ENCODE data around the gene CSRNP3.

CSRNP3 gene

GRCh38 chr2:165686800-165687199 is 217.3 kb downstream of the CSRNP3 start:
- Histone ChIP-seq H3K27ac (ENCODE audit: low read depth, low read length) (no peak overlapping the region; the same call in 1 of the 2 replicates), H3K36me3 (ENCODE audit: insufficient read depth, low read length) (no peaks in the 10 kb centered on the region), H3K4me1 (ENCODE audit: insufficient read depth, low read length) (peaks cover 23% of the 10 kb centered on the region), H3K4me3 (ENCODE audit: low read length) (no peak overlapping the region), H3K27me3 (ENCODE audit: insufficient read depth, low read length) (no peaks in the 10 kb centered on the region), H3K9ac (ENCODE audit: low read depth, low read length) (no peak overlapping the region), H3K9me3 (ENCODE audit: insufficient read depth, low read depth, low read length) (no peaks in the 10 kb centered on the region)
- WGBS: 100% methylated on average over 2 of the region's 2 CpGs

DNA sequence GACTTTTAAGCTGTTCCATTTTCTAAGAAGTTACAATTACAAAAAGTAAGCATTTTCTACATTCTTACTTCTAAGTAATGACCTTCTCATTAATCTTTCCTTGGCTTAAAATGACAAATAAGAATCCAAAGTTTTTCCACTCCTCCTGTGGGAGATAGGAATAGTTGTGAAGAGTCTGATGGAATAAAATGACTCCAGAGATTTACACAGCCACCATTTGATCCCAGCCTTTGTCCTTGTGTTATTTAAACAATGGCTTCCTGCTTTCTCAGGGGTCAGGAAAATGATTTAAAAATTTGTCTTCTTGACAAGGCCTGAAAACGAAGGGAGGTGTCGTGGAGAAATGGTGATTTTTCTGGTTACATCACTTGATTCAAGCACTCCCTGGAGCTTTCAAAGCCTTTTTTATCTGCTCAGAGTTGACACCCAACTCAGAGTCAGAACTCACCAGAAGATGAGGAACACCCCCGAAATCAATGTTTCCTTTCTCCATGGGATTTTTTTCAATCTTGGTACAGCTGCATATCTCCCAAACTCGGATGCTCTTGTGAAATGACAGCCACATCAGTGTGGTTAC is 218.0 kb downstream of the CSRNP3 start:
- 87% methylated on average over 4 of the region's 4 CpGs for WGBS
- Histone ChIP-seq H3K9ac (ENCODE audit: low read depth, low read length) (no peak overlapping the region), H3K27me3 (ENCODE audit: insufficient read depth, low read length) (no peaks in the 10 kb centered on the region)

DNA sequence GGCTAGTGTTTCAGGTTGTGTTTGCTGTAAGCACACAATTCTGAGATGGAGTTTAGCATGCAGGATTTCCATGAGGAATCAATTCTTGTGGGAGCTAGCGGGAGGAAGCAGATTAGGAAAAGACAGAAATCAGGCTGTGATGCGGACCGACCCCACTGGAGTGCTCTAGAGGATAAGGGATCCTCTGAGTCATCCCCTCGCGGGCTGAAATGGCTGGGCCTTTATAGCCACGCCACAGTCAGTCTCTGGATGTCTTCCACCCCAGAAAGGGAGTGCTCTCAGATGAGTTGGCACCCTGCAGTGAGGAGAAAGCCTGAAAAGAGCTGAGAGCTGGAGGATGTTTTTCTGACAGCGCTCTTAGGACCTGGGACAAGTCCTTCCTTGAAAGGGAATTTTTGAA is 222.1 kb downstream of the CSRNP3 start:
- Histone ChIP-seq H3K9ac (ENCODE audit: low read depth, low read length) (no peak overlapping the region), H3K36me3 (ENCODE audit: insufficient read depth, low read length) (no peaks in the 10 kb centered on the region), H3K9me3 (ENCODE audit: insufficient read depth, low read depth, low read length) (no peaks in the 10 kb centered on the region), H3K27me3 (ENCODE audit: insufficient read depth, low read length) (no peaks in the 10 kb centered on the region), H3K4me1 (ENCODE audit: insufficient read depth, low read length) (peaks cover 21% of the 10 kb centered on the region; the same call in 1 of the 2 replicates), H3K27ac (ENCODE audit: low read depth, low read length) (no peak overlapping the region), H3K4me3 (ENCODE audit: low read length) (no peak overlapping the region)
- 36% methylated on average over 7 of the region's 7 CpGs for WGBS

More for the DNA sequence above, 218.0 kb downstream of the CSRNP3 start:
- no peaks in the 10 kb centered on the region for H3K36me3 ChIP-seq (ENCODE audit: insufficient read depth, low read length)
- H3K9me3 ChIP-seq (ENCODE audit: insufficient read depth, low read depth, low read length): no peaks in the 10 kb centered on the region
- peak overlapping the region; percentile 39 for H3K27ac ChIP-seq (ENCODE audit: low read depth, low read length)
- no peak overlapping the region for H3K4me3 ChIP-seq (ENCODE audit: low read length)
- peaks cover 26% of the 10 kb centered on the region for H3K4me1 ChIP-seq (ENCODE audit: insufficient read depth, low read length)

DNA sequence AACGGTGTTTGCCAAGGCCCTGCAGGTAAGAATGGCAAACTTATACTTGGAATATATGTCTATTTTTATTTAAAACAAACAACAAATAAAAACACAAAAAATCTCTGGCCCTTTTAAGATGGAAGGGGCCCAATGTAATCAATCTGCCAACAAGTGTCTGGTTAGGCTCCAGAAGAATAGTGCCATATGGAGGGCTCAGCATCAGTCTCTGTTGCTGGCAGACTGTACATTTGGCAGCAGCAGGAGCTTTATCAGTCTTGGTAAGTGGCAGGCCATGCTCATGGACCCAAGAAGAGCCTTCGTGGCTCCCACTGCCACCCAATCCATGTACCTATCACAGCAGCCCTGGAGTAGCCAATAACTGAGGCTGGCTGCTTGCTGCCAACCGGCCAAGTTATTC is 223.4 kb downstream of the CSRNP3 start:
- Histone ChIP-seq H3K9ac (ENCODE audit: low read depth, low read length) (no peak overlapping the region), H3K9me3 (ENCODE audit: insufficient read depth, low read depth, low read length) (no peaks in the 10 kb centered on the region), H3K27me3 (ENCODE audit: insufficient read depth, low read length) (no peaks in the 10 kb centered on the region), H3K36me3 (ENCODE audit: insufficient read depth, low read length) (no peaks in the 10 kb centered on the region), H3K4me3 (ENCODE audit: low read length) (no peak overlapping the region), H3K27ac (ENCODE audit: low read depth, low read length) (no peak overlapping the region), H3K4me1 (ENCODE audit: insufficient read depth, low read length) (peaks cover 34% of the 10 kb centered on the region)
- WGBS: 94% methylated on average over 2 of the region's 3 CpGs

DNA sequence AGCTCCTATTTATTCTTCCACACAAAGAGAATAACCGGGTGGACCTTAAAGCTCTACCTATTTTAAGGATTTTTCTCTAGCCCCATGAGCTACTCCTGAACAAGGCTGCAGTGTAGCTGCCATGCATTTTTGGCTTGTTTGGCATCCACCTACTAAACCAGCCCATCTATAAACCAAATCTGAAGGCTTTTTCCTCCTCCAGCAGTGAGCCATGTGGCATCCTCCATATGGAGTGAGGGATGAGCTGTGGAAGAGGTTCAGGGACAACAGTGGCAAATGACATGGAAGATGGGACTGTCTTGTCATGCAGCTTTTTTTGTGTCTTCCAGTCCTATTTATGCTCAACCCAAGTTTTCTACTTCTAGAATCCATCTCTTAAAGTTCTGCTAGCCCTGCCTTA is 224.3 kb downstream of the CSRNP3 start:
- 98% methylated on average over 1 of the region's 1 CpG for WGBS
- no peaks in the 10 kb centered on the region for H3K9me3 ChIP-seq (ENCODE audit: insufficient read depth, low read depth, low read length)
- H3K27ac ChIP-seq (ENCODE audit: low read depth, low read length): no peak overlapping the region
- H3K27me3 ChIP-seq (ENCODE audit: insufficient read depth, low read length): no peaks in the 10 kb centered on the region
- no peak overlapping the region for H3K4me3 ChIP-seq (ENCODE audit: low read length)
- H3K4me1 ChIP-seq (ENCODE audit: insufficient read depth, low read length): peaks cover 41% of the 10 kb centered on the region
- H3K9ac ChIP-seq (ENCODE audit: low read depth, low read length): no peak overlapping the region
- H3K36me3 ChIP-seq (ENCODE audit: insufficient read depth, low read length): no peaks in the 10 kb centered on the region

DNA sequence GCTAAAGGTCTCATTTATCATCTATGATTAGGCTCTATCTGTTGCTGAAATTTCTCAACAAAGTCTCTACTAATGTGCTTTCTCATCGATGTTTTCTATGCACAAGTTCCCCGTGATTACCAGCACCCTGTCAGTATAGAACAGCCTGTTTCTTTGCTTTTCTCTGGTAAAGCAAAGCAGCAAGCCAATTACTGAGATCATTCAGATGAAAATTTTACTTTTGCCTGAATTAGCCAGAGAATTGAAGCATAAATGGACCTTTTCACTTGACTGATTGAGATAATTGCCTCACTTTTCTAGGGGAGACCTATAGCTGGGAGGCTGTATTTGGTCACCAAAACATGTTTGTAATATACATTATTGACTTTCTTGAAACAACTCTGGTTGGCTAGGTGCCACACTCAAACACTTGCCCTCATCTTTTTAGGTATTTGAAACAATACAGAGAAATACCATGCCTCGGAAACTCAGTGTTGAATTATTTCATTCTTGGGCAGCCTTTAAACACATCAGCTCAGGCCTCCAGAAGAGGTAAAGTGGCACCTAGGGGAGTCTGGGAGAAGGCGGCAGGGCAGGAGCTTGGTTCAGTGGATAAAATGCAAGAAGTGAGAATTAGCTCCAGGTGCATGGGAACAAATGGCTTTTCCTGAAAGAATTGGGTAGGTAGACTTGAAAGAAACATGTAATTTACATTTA is 228.4 kb downstream of the CSRNP3 start:
- Histone ChIP-seq H3K4me1 (ENCODE audit: insufficient read depth, low read length) (peaks cover 44% of the 10 kb centered on the region), H3K9me3 (ENCODE audit: insufficient read depth, low read depth, low read length) (no peaks in the 10 kb centered on the region), H3K27me3 (ENCODE audit: insufficient read depth, low read length) (no peaks in the 10 kb centered on the region), H3K9ac (ENCODE audit: low read depth, low read length) (no peak overlapping the region), H3K36me3 (ENCODE audit: insufficient read depth, low read length) (no peaks in the 10 kb centered on the region), H3K4me3 (ENCODE audit: low read length) (no peak overlapping the region), H3K27ac (ENCODE audit: low read depth, low read length) (peak overlapping the region; percentile 71)
- 57% methylated on average over 4 of the region's 4 CpGs for WGBS

DNA sequence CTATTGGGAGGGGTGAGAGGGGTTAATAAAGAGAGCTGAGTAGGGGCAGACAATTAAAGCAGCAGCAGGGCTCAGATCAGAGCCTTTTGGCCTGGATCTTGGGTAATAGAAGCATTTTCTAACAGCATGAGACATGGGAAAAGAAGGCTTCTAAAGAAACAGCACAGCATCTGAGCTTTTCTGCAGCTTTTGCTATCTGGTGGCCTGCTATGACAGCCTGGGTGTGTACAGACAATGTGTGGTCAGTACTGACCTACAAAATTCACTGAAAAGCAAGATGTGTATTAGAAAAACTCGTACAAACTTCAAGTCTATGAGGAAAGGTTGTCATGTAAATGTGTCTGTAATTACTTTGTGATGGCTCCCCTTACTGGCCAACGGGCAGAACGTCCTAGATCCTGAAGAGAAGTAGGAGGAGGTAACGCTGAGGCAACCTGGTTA is 229.0 kb downstream of the CSRNP3 start:
- peak overlapping the region; percentile 71 for H3K27ac ChIP-seq (ENCODE audit: low read depth, low read length)
- no peaks in the 10 kb centered on the region for H3K36me3 ChIP-seq (ENCODE audit: insufficient read depth, low read length)
- peaks cover 46% of the 10 kb centered on the region for H3K4me1 ChIP-seq (ENCODE audit: insufficient read depth, low read length)
- WGBS: 1% methylated on average over 3 of the region's 4 CpGs
- H3K27me3 ChIP-seq (ENCODE audit: insufficient read depth, low read length): no peaks in the 10 kb centered on the region
- no peak overlapping the region for H3K4me3 ChIP-seq (ENCODE audit: low read length)
- H3K9ac ChIP-seq (ENCODE audit: low read depth, low read length): 0 out of 2 replicates have a peak overlapping the region, but pooled peaks have one; percentile 13
- H3K9me3 ChIP-seq (ENCODE audit: insufficient read depth, low read depth, low read length): no peaks in the 10 kb centered on the region

DNA sequence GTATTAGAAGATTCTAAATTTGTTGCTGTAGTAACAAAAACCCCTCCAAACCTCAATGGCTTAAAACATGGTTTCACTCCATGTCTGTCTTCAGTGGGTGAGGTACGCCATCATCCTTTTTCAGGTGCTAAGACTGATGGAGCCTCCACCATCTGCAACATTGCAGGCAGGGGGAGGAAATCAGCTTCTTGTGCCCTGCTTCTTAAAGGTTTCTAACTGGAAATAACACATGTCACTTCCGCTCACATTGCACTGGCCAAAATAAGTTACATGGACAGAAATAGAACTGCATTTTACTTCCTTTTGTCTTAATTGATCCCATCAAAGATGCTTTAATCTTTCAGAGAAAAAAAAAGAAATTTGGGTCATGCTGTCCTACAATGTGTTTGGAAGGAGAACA is 230.4 kb downstream of the CSRNP3 start:
- no peaks in the 10 kb centered on the region for H3K36me3 ChIP-seq (ENCODE audit: insufficient read depth, low read length)
- no peak overlapping the region for H3K9ac ChIP-seq (ENCODE audit: low read depth, low read length)
- no peaks in the 10 kb centered on the region for H3K27me3 ChIP-seq (ENCODE audit: insufficient read depth, low read length)
- no peak overlapping the region for H3K4me3 ChIP-seq (ENCODE audit: low read length)
- 92% methylated on average over 2 of the region's 2 CpGs for WGBS
- peaks cover 46% of the 10 kb centered on the region for H3K4me1 ChIP-seq (ENCODE audit: insufficient read depth, low read length)
- no peaks in the 10 kb centered on the region for H3K9me3 ChIP-seq (ENCODE audit: insufficient read depth, low read depth, low read length)
- no peak overlapping the region for H3K27ac ChIP-seq (ENCODE audit: low read depth, low read length)

DNA sequence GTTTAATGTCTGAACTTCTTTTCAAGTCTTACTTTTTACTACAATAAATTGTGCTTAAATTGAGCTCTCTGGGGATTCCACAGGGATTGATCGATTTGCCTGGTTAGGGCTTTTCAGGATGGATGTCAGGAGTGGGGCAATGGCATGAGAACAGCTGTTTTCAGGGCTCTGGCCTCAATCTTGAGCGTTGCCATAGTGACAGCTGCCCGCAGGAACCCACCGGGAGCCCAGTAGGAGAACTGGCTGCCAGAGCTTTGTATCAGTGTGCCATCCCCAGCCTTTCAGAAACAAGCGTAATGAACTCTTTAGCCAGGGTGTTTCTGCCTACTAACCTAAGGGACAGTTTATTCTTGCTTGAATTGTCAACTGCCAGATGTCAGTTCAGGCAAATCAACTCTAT is 231.0 kb downstream of the CSRNP3 start:
- WGBS: 74% methylated on average over 5 of the region's 5 CpGs
- Histone ChIP-seq H3K4me3 (ENCODE audit: low read length) (no peak overlapping the region), H3K4me1 (ENCODE audit: insufficient read depth, low read length) (peaks cover 46% of the 10 kb centered on the region), H3K36me3 (ENCODE audit: insufficient read depth, low read length) (no peaks in the 10 kb centered on the region), H3K9me3 (ENCODE audit: insufficient read depth, low read depth, low read length) (no peaks in the 10 kb centered on the region), H3K9ac (ENCODE audit: low read depth, low read length) (no peak overlapping the region), H3K27me3 (ENCODE audit: insufficient read depth, low read length) (no peaks in the 10 kb centered on the region), H3K27ac (ENCODE audit: low read depth, low read length) (no peak overlapping the region)

GRCh38 chr2:165701147-165701546 is 231.6 kb downstream of the CSRNP3 start:
- H3K27ac ChIP-seq (ENCODE audit: low read depth, low read length): no peak overlapping the region
- no peaks in the 10 kb centered on the region for H3K9me3 ChIP-seq (ENCODE audit: insufficient read depth, low read depth, low read length)
- no peaks in the 10 kb centered on the region for H3K36me3 ChIP-seq (ENCODE audit: insufficient read depth, low read length)
- no peak overlapping the region for H3K4me3 ChIP-seq (ENCODE audit: low read length)
- H3K4me1 ChIP-seq (ENCODE audit: insufficient read depth, low read length): peaks cover 46% of the 10 kb centered on the region
- no peak overlapping the region for H3K9ac ChIP-seq (ENCODE audit: low read depth, low read length)
- H3K27me3 ChIP-seq (ENCODE audit: insufficient read depth, low read length): no peaks in the 10 kb centered on the region
- 82% methylated on average over 6 of the region's 6 CpGs for WGBS

DNA sequence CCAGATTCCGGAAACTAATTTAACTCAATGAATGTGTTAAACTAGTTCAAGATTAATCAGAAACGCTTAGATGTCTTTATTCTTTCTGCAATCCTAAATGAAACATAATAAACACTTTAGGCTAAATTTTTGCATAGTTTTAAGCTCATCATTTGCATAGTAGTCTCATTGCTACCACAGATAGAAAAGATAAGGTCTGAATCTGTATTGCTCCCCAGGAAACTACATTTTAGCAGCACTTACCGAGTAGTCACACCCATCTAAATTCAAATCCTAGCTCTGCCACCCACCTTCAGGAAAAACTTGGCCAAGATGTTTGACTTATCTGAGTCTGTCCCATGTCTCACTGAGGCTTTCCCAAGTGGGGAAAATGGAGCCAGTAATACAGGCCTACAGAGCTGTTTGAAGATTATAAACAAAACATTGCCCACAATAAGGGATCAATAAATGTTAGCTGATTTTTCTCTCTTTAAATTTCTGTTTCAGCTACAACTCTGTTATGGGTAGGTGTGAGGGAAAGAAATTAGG is 237.5 kb downstream of the CSRNP3 start:
- H3K4me3 ChIP-seq (ENCODE audit: low read length): no peak overlapping the region
- no peaks in the 10 kb centered on the region for H3K36me3 ChIP-seq (ENCODE audit: insufficient read depth, low read length)
- H3K9ac ChIP-seq (ENCODE audit: low read depth, low read length): peak overlapping the region; percentile 11; the same call in 1 of the 2 replicates
- H3K9me3 ChIP-seq (ENCODE audit: insufficient read depth, low read depth, low read length): no peaks in the 10 kb centered on the region
- H3K27me3 ChIP-seq (ENCODE audit: insufficient read depth, low read length): no peaks in the 10 kb centered on the region
- peak overlapping the region; percentile 62; the same call in 1 of the 2 replicates for H3K27ac ChIP-seq (ENCODE audit: low read depth, low read length)
- H3K4me1 ChIP-seq (ENCODE audit: insufficient read depth, low read length): peaks cover 11% of the 10 kb centered on the region
- WGBS: 77% methylated on average over 3 of the region's 3 CpGs
